ENCODE results near the gene SMIM36. TPM values are rescaled to one million over a fixed set of nuclear protein-coding genes. Genes with fewer than 3 reads are reported as not detected.
"Not testable (repeated sequence)": the region's sequence is repeated elsewhere in the genome, so short reads cannot be mapped to it uniquely, and the experiment has no call there.

The SMIM36 gene
- polyA plus RNA-seq, 3 donors from 2014 or later, result not detected

DNA sequence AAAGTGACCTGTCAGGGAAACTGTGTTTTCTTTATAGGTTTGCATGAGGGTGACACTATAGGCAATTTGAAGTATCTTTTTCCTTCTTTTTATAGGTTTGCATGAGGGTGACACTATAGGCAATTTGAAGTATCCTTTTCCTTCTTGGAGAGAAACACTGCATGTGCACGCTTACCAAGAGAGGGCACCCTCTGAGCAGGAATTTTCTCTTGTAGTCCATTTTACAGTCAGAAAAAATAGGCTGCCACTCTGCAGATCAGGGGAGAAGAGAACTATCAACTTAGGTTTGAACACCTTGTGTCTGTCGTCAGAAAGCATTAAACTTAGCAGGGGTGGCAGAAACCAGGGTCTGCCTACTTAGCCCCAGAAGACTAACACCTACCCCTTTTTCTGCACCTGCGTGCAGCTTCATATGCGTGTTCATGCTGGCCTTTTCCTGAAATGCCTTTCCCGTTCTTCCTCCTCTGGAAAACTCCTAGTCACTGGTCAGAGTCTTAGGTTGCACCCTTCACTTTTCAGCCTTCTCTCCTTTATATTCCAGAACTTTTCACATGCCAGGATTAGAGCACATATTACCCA, 16.4 kb upstream of the SMIM36 start:
- DNase-seq, result no peak
- no peak overlapping the region for H3K27ac Mint-ChIP-seq
- no peak overlapping the region for H3K4me3 Mint-ChIP-seq
- H3K4me1 Mint-ChIP-seq, result no peaks in the 10 kb centered on the region
- peaks cover 1 to 5% (median 3%) of the 10 kb centered on the region in 3 donors for H3K27me3 Mint-ChIP-seq (ENCODE audit: low read depth in 3 of 3)
- no peaks in the 10 kb centered on the region for H3K36me3 Mint-ChIP-seq
- no peaks in the 10 kb centered on the region for H3K9me3 Mint-ChIP-seq

DNA sequence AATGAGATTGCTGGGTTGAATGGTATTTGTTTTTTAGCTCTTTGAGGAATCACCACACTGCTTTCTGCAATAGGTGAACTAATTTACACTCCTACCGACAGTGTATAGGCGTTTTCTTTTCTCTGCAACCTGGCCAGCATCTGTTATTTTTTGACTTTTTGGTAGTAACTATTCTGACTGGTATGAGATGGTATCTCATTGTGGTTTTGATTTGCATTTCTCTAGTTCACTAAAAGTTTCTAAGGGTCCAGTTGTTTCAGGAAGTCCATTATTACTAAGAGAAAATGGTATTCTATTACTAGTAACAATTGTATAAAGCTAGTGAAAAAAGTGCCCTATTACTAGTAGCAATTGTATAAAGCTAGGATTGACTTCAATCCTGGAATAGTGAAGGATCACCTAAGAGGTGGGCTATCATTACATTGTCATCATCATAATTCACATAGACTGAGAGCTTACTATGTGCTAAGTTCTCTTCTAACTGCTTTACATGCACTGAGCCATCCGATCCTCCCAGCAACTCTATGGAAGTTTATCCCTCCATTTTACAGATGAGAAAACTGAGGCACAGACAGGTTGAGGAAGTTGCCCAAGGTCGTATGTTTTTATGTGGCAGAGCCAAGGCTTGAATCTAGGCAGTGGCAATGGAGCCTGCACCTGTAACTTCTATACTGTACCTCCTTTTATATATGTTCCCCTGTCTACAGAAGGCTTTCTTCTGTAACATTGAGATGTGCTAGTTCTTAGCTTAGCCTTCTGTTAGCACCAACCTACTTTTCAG, 13.4 kb upstream of the SMIM36 start:
- H3K36me3 Mint-ChIP-seq, result no peaks in the 10 kb centered on the region
- no peak overlapping the region for H3K27ac Mint-ChIP-seq
- no peaks in the 10 kb centered on the region for H3K9me3 Mint-ChIP-seq
- no peaks in the 10 kb centered on the region for H3K4me1 Mint-ChIP-seq
- no peak overlapping the region for H3K4me3 Mint-ChIP-seq
- DNase-seq, result no peak
- peaks cover 1 to 9% (median 3%) of the 10 kb centered on the region in 3 donors for H3K27me3 Mint-ChIP-seq (ENCODE audit: low read depth in 3 of 3)

DNA sequence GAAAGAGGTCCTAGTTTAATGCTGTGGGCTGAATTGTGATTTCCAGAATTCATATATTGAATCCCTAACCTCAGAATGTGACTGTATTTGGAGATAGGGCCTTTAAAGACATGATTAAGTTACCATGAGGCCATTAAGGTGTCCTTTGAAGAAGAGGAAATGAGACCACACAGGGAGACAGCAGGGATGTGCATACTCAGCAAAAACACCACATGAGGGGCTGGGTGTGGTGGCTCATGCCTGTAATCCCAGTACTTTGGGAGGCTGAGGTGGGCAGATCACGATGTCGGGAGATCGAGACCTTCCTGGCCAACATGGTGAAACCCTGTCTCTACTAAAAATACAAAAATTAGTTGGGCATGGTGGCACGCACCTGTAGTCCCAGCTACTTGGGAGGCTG, 11.8 kb upstream of the SMIM36 start:
- DNase-seq; H3K9me3 Mint-ChIP-seq; H3K4me1 Mint-ChIP-seq; H3K36me3 Mint-ChIP-seq; H3K4me3 Mint-ChIP-seq; H3K27ac Mint-ChIP-seq; H3K27me3 Mint-ChIP-seq (ENCODE audit: low read depth in 3 of 3): not testable (repeated sequence)

DNA sequence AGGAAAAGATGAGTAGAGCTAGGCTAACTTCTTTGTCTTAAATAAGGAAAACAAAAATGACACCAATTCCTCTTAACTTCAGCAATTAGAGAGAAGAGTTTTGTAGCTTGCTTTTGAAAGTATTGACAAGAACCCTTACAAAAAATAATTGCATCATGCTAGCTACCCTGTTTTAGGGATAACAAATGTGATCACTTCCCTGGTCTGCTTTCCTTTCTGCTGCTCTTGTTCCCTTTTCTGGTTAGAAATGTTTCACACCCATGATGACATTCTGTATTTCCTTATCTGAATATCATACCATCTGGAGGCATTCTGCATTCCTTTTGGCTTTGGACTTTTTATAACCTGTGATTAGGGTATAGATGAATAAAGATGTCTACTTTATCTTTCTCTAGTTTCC, 9.9 kb upstream of the SMIM36 start:
- Mint-ChIP-seq H3K27ac (no peak overlapping the region), H3K27me3 (ENCODE audit: low read depth in 3 of 3) (peaks cover 0 to 4% (median 1%) of the 10 kb centered on the region in 3 donors), H3K9me3 (no peaks in the 10 kb centered on the region), H3K36me3 (no peaks in the 10 kb centered on the region), H3K4me3 (no peak overlapping the region), H3K4me1 (no peaks in the 10 kb centered on the region)
- no peak for DNase-seq

DNA sequence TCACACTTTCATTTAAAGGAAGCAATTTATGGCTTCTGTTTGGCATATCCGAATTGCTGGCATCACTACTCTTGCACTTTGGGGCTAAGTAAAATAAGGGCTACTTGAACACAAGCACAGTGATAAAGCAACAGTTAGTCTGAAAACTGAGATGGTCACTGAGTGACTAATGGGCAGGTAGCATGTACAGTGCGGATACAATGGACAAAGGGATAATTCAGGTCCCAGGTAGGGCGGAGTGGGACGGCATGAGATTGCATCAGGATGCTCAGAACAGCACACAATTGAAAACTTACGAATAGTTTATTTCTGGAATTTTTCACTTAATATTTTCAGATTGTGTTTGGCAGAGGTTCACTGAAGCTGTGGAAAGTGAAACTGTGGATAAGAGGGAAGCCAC, 9.2 kb upstream of the SMIM36 start:
- H3K27me3 Mint-ChIP-seq (ENCODE audit: low read depth in 3 of 3), result peaks cover 0 to 4% (median 2%) of the 10 kb centered on the region in 3 donors
- no peaks in the 10 kb centered on the region for H3K9me3 Mint-ChIP-seq
- H3K4me3 Mint-ChIP-seq, result no peak overlapping the region
- no peaks in the 10 kb centered on the region for H3K4me1 Mint-ChIP-seq
- no peak overlapping the region for H3K27ac Mint-ChIP-seq
- H3K36me3 Mint-ChIP-seq, result no peaks in the 10 kb centered on the region
- no peak for DNase-seq

DNA sequence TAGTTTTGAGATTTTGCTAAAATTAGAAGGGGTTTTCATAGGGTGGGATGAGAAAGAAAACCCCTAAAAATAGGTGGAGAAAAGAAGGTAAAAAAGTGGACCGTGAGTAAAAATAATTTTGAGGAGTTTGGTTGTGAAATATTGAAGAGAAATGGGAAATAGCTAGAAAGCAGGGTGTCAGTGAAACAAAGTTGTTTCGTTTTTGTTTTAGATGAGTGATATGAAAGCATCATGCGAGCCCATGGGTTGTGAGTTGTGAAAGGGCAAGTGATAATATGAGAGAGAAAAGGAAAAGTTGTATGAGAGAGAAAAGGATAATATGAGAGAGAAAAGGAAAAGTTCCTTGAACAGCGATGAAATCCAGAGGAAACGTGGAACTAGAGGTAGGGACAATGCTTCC, 7.3 kb upstream of the SMIM36 start:
- no peaks in the 10 kb centered on the region for H3K9me3 Mint-ChIP-seq
- H3K27me3 Mint-ChIP-seq (ENCODE audit: low read depth in 3 of 3), result peaks cover 0 to 7% (median 2%) of the 10 kb centered on the region in 3 donors
- H3K4me1 Mint-ChIP-seq, result peaks cover 0 to 4% of the 10 kb centered on the region in 2 donors
- no peak overlapping the region for H3K4me3 Mint-ChIP-seq
- no peak overlapping the region for H3K27ac Mint-ChIP-seq
- no peak for DNase-seq
- no peaks in the 10 kb centered on the region for H3K36me3 Mint-ChIP-seq

DNA sequence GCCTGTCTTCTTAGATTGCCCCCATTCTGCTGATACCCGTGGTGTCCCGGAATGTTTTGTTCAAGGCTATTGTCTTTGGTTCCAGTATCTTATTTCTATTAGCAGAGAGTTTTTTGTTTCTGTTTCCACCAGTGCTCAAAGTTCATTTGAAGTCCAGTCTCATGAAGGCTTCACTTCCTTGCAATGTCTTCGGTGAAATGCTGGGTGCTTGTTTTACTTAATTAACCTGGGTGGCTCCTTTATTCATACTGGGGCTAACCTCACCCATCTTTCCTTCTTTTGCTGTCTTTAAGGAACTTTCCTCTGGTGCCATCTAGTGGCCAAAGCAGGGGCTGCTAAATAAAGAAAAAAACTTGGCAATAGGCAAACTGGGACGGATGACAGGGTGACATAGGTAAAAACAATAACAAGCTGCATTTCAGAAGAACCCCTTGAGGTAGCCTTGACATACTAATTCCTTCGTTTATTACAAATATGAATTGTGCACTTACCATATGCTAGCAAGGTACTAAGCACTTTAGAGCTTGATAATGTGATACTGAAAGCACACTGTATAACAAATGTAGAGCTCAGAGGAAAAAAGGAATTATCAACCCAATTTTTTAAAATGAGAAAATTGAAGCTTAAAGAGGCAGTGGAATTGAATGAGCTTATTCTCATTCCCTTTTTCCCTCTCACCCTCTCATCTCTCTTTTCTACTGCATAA, 2.8 kb upstream of the SMIM36 start:
- H3K27me3 Mint-ChIP-seq (ENCODE audit: low read depth in 3 of 3), result peaks cover 0 to 10% (median 2%) of the 10 kb centered on the region in 3 donors
- H3K27ac Mint-ChIP-seq, result no peak overlapping the region
- H3K9me3 Mint-ChIP-seq, result no peaks in the 10 kb centered on the region
- peak; percentile 47 to 49 (median 49) for DNase-seq
- no peaks in the 10 kb centered on the region for H3K36me3 Mint-ChIP-seq
- peaks cover 0 to 4% of the 10 kb centered on the region in 2 donors for H3K4me1 Mint-ChIP-seq
- H3K4me3 Mint-ChIP-seq, result no peak overlapping the region

DNA sequence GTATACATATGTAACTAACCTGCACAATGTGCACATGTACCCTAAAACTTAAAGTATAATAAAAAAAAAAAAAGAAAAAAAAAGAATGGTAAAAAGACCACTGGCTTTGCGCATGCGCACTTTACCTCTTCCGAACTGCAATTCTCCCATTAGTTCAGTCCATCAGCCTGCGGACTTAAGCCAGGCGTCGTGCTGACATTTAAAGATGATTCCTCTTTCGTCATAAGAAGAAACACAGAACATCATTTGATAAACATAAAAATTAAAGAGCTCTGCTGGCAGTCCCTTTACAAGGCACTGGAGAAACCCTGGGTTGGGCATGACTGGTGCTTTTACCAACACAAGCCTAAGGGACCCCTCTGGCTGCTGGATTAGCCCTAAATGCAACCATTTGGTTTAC, 3.6 kb downstream of the SMIM36 start:
- DNase-seq; H3K4me1 Mint-ChIP-seq; H3K9me3 Mint-ChIP-seq; H3K4me3 Mint-ChIP-seq; H3K27me3 Mint-ChIP-seq (ENCODE audit: low read depth in 3 of 3); H3K36me3 Mint-ChIP-seq; H3K27ac Mint-ChIP-seq: not testable (repeated sequence)

DNA sequence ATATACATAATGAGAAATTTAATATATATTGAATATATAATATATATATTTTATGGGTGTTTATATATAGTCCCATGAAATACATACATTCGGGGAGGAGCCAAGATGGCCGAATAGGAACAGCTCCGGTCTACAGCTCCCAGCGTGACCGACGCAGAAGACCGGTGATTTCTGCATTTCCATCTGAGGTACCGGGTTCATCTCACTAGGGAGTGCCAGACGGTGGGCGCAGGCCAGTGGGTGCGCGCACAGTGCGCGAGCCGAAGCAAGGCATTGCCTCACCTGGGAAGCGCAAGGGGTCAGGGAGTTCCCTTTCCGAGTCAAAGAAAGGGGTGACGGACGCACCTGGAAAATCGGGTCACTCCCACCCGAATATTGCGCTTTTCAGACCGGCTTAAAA, 9.6 kb downstream of the SMIM36 start:
- H3K9me3 Mint-ChIP-seq; H3K27ac Mint-ChIP-seq; H3K36me3 Mint-ChIP-seq; H3K4me3 Mint-ChIP-seq; H3K4me1 Mint-ChIP-seq; DNase-seq; H3K27me3 Mint-ChIP-seq (ENCODE audit: low read depth in 3 of 3): not testable (repeated sequence)

DNA sequence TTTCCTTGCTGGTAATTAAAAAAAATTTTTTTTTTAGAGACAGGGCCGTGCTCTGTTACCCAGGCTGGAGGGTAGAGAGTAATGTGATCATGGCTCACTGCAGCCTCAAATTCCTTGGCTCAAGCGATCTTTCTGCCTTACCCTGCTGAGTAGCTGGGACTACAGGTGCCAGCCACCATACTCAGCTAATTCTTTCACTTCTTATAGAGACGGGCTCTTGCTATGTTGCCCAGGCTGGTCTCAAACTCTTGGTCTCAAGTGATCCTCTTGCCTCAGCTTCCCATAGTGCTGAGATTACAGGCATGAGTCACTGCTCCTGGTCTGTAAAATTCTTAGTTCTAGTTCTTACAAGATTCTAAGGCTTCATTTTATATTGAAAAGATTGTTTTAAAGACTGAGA, 11.1 kb downstream of the SMIM36 start:
- Mint-ChIP-seq H3K36me3 (no peaks in the 10 kb centered on the region), H3K9me3 (peaks cover 0 to 2% (median 0%) of the 10 kb centered on the region in 6 donors), H3K4me3 (no peak overlapping the region), H3K4me1 (no peaks in the 10 kb centered on the region), H3K27me3 (ENCODE audit: low read depth in 3 of 3) (no peaks in the 10 kb centered on the region), H3K27ac (no peak overlapping the region)
- DNase-seq, result no peak

DNA sequence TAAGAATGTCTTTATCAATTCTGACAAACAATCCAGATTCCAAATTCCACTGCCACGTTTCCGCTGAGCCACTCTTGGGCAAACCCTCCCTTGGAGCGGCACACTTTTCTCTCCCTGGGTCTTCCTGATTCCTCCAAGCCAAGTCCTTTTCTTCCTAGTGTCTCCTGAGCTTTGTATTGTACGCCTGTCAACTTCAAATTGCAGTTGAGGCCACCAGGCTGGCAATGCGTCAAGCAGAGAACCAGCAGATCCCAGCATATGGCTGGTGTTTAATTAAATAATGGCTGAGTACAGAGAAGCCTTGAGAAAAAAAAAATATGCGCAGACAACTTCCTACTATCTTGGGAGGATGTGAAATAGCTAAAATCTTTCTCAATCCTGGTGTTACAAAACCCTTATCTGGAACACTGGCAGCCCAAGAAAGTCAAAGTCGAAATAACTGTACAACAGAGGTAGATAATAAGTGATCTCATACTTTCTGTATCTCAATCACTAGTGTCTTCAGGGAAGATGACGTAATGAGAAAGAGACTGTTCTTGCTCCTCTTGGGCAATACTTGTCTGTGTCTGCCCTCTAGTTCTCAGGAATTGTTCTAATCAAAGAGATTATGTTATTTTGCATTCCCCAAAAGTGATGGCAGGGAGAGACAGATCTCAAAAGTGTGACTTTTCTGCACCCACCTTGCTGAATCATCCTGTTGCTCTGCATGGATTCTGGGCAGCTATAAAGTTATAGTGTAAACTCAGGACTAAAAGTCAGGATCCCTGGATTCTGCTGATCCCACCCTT, 15.0 kb downstream of the SMIM36 start:
- Mint-ChIP-seq H3K4me3 (no peak overlapping the region), H3K9me3 (peaks cover 0 to 2% (median 0%) of the 10 kb centered on the region in 6 donors), H3K27ac (no peak overlapping the region), H3K27me3 (ENCODE audit: low read depth in 3 of 3) (peaks cover 0 to 4% (median 2%) of the 10 kb centered on the region in 3 donors), H3K4me1 (no peaks in the 10 kb centered on the region), H3K36me3 (no peaks in the 10 kb centered on the region)
- no peak for DNase-seq

DNA sequence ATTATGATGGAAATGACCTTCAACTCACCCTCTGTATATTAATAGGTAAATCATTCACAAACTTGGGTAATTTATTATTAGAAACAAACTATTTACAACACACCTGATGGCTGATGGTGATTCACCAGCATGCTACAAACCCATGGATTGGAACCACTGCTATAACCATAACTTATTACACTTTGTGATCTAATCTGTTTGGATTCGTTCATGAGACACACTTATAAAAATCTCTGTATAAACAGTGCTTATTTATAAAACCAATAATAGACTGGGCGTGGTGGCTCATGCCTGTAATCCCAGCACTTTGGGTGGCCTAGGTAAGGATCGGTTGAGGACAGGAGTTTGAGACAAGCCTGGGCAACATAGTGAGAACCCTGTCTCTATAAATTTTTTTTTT, 16.0 kb downstream of the SMIM36 start:
- Mint-ChIP-seq H3K27me3 (ENCODE audit: low read depth in 3 of 3) (peaks cover 0 to 5% (median 2%) of the 10 kb centered on the region in 3 donors), H3K4me3 (no peak overlapping the region), H3K27ac (no peak overlapping the region), H3K4me1 (no peaks in the 10 kb centered on the region), H3K9me3 (peaks cover 0 to 2% (median 0%) of the 10 kb centered on the region in 6 donors), H3K36me3 (no peaks in the 10 kb centered on the region)
- DNase-seq, result no peak

DNA sequence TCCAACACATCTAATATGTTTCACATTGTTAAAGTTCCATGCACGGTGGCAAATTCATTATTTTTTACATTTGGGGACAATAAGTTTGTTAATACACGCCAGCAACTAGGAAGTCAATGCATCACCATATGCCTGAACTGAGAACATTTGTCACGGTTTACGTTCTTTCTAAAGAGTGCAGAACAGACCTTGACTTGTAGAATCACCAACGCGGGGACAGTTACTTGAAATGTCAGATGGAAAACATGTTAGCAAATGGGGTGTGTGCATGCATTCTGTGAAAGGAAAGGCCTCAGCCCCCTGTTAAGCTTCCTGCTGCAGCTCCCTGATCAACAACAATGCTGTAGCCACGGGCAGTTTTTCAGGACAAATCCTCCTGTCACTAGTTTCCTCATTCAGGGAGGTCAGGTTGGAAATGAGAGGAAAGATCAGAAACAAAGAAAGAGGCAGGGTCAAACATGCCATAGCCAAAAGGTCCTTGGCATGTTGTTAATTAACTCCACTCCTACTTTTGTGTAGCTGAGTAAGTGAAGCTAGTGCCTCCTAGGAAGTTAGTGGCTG, 18.4 kb downstream of the SMIM36 start:
- H3K4me3 Mint-ChIP-seq, result no peak overlapping the region
- H3K9me3 Mint-ChIP-seq, result peaks cover 0 to 2% (median 0%) of the 10 kb centered on the region in 6 donors
- no peak for DNase-seq
- peaks cover 0 to 6% (median 5%) of the 10 kb centered on the region in 3 donors for H3K27me3 Mint-ChIP-seq (ENCODE audit: low read depth in 3 of 3)
- H3K36me3 Mint-ChIP-seq, result no peaks in the 10 kb centered on the region
- no peak overlapping the region for H3K27ac Mint-ChIP-seq
- no peaks in the 10 kb centered on the region for H3K4me1 Mint-ChIP-seq
